Astrocyte (in vitro differentiated cells and primary cell): Measurements from ENCODE around the gene SAP30L. TPM values are rescaled to one million over a fixed set of nuclear protein-coding genes. Genes with fewer than 3 reads are reported as not detected.

ENCODE experiments used
- DNase-seq: peaks from one replicate; pipeline ENCODE4 v3.0.0-alpha.2; 2010; ENCODE audit warnings: low read depth
- FAIRE-seq: peaks from 2 replicates; lab custom pipeline; 2011; peaks lifted over from hg19 to GRCh38; lab: Jason Lieb, UNC
- H2AFZ ChIP-seq: 2 replicates; pipeline ENCODE4 v1.6.0; 2012; ENCODE audit warnings: low read depth, low read length, inconsistent platforms
- H3K27ac ChIP-seq: 2 replicates; pipeline ENCODE4 v1.5.1; 2011; ENCODE audit warnings: low read depth, low read length, inconsistent platforms
- H3K27me3 ChIP-seq: 2 replicates; pipeline ENCODE4 v1.6.0; 2011; ENCODE audit warnings: low read length, inconsistent platforms; ENCODE audit not compliant: insufficient read depth
- H3K36me3 ChIP-seq: 2 replicates; pipeline ENCODE4 v1.5.1; 2011; ENCODE audit warnings: low read length, inconsistent platforms; ENCODE audit not compliant: insufficient read depth
- H3K4me1 ChIP-seq: 2 replicates; pipeline ENCODE4 v1.5.1; 2011; ENCODE audit warnings: low read length, inconsistent platforms; ENCODE audit not compliant: insufficient read depth
- H3K4me2 ChIP-seq: 2 replicates; pipeline ENCODE4 v1.6.0; 2012; ENCODE audit warnings: low read length, inconsistent platforms
- H3K4me3 ChIP-seq: 2 replicates; pipeline ENCODE4 v1.5.1; 2011; ENCODE audit warnings: low read depth, mild to moderate bottlenecking, low read length, inconsistent platforms; ENCODE audit not compliant: insufficient read depth
- H3K79me2 ChIP-seq: 2 replicates; pipeline ENCODE4 v1.6.0; 2012; ENCODE audit warnings: mild to moderate bottlenecking, low read length, inconsistent platforms; ENCODE audit not compliant: insufficient read depth
- H3K9ac ChIP-seq: 2 replicates; pipeline ENCODE4 v1.6.0; 2012; ENCODE audit warnings: mild to moderate bottlenecking, low read length, inconsistent platforms
- H3K9me3 ChIP-seq: 2 replicates; pipeline ENCODE4 v1.5.1; 2012; ENCODE audit warnings: low read depth, mild to moderate bottlenecking, low read length, inconsistent platforms; ENCODE audit not compliant: insufficient read depth
- H4K20me1 ChIP-seq: 2 replicates; pipeline ENCODE4 v1.6.0; 2012; ENCODE audit warnings: low read length, inconsistent platforms; ENCODE audit not compliant: insufficient read depth
- H3K27ac Mint-ChIP-seq: one replicate; pipeline ENCODE4 v1.8.0; 2021; ENCODE audit warnings: mild to moderate bottlenecking, mixed read lengths; ENCODE audit not compliant: unreplicated experiment
- H3K27me3 Mint-ChIP-seq: one replicate; pipeline ENCODE4 v1.8.0; 2021; ENCODE audit warnings: low read depth, mixed read lengths; ENCODE audit not compliant: unreplicated experiment
- H3K36me3 Mint-ChIP-seq: one replicate; pipeline ENCODE4 v1.8.0; 2021; ENCODE audit warnings: low read depth, mixed read lengths; ENCODE audit not compliant: unreplicated experiment
- H3K4me1 Mint-ChIP-seq: one replicate; pipeline ENCODE4 v1.8.0; 2021; ENCODE audit warnings: low read depth, mixed read lengths; ENCODE audit not compliant: unreplicated experiment
- H3K4me3 Mint-ChIP-seq: one replicate; pipeline ENCODE4 v1.8.0; 2021; ENCODE audit warnings: mild to moderate bottlenecking, moderate library complexity, mixed read lengths; ENCODE audit not compliant: unreplicated experiment
- H3K9me3 Mint-ChIP-seq: one replicate; pipeline ENCODE4 v1.8.0; 2021; ENCODE audit warnings: mild to moderate bottlenecking, mixed read lengths; ENCODE audit not compliant: unreplicated experiment
- CTCF ChIP-seq: IDR thresholded peaks from 2 replicates; pipeline ENCODE4 v1.5.1; 2011; ENCODE audit warnings: low read depth, mild to moderate bottlenecking, inconsistent platforms, low read length, moderate library complexity; ENCODE audit not compliant: insufficient read depth
- EZH2 ChIP-seq: IDR thresholded peaks from 2 replicates; pipeline ENCODE4 v1.6.1; 2012; ENCODE audit warnings: mild to moderate bottlenecking, low read length, inconsistent platforms; ENCODE audit not compliant: insufficient read depth
- total RNA-seq: library from RNA; stranded (reverse); gene quantifications from 2 replicates; pipeline ENCODE4 v1.2.1, GENCODE V29; 2021

Gene SAP30L
- total RNA-seq, 1 donor from 2014 or later = 26.3 TPM

GRCh38 chr5:154487541-154487940 is 41.7 kb downstream of the SAP30L start:
- H3K9me3 ChIP-seq = no peaks in the 10 kb centered on the region
- no peaks in the 10 kb centered on the region for H3K4me1 ChIP-seq
- FAIRE-seq (no peak), DNase-seq (no peak)
- Mint-ChIP-seq H3K4me3 (no peak overlapping the region), H3K27me3 (peaks cover 74% of the 10 kb centered on the region), H3K9me3 (no peaks in the 10 kb centered on the region), H3K4me1 (no peaks in the 10 kb centered on the region), H3K27ac (no peak overlapping the region), H3K36me3 (peaks cover 1% of the 10 kb centered on the region)
- TF ChIP-seq CTCF = no peak
- no peak for TF ChIP-seq EZH2
- no peaks in the 10 kb centered on the region for H3K79me2 ChIP-seq
- no peak overlapping the region for H3K4me2 ChIP-seq
- H2AFZ ChIP-seq = no peak overlapping the region
- peaks cover 76% of the 10 kb centered on the region for H3K27me3 ChIP-seq
- H3K36me3 ChIP-seq = no peaks in the 10 kb centered on the region
- no peak overlapping the region for H3K9ac ChIP-seq
- H4K20me1 ChIP-seq = peaks cover 5% of the 10 kb centered on the region
- no peak overlapping the region for H3K27ac ChIP-seq
- no peak overlapping the region for H3K4me3 ChIP-seq

DNA sequence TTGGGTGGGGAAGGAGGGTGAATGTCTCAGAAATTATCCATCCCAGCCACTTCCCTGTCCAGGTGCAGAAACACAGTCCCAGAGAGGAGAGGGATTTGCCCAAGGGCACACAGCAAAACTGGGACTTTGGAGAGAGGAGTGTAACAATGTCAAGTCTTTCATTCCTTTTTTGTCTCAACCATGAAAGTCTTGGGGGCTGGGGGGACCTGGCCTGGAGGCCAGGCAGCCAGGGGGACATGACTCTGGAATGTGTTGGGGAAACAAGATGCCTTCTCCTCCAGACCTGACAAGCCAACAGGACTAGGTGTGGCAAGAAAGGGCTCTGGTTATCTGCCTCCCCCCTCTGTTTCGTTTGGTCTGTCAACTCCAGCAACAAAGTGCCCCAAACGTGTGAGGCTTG is 46.1 kb downstream of the SAP30L start:
- no peaks in the 10 kb centered on the region for H3K4me1 Mint-ChIP-seq
- H3K79me2 ChIP-seq = no peaks in the 10 kb centered on the region
- H3K27ac ChIP-seq = no peak overlapping the region
- H3K4me3 Mint-ChIP-seq = no peak overlapping the region
- TF ChIP-seq EZH2 (no peak), CTCF (no peak)
- H3K4me1 ChIP-seq = no peaks in the 10 kb centered on the region
- FAIRE-seq (no peak), DNase-seq (no peak)
- peaks cover 56% of the 10 kb centered on the region for H3K27me3 ChIP-seq
- no peaks in the 10 kb centered on the region for H4K20me1 ChIP-seq
- H3K27ac Mint-ChIP-seq = no peak overlapping the region
- no peak overlapping the region for H3K4me2 ChIP-seq
- H3K27me3 Mint-ChIP-seq = peaks cover 54% of the 10 kb centered on the region
- H3K9me3 Mint-ChIP-seq = no peaks in the 10 kb centered on the region
- H2AFZ ChIP-seq = no peak overlapping the region
- H3K36me3 Mint-ChIP-seq = no peaks in the 10 kb centered on the region
- no peak overlapping the region for H3K9ac ChIP-seq
- H3K9me3 ChIP-seq = no peaks in the 10 kb centered on the region
- H3K36me3 ChIP-seq = no peaks in the 10 kb centered on the region
- H3K4me3 ChIP-seq = no peak overlapping the region

GRCh38 chr5:154493274-154493673 is 47.5 kb downstream of the SAP30L start:
- Mint-ChIP-seq H3K4me3 (no peak overlapping the region), H3K27me3 (peaks cover 51% of the 10 kb centered on the region), H3K9me3 (no peaks in the 10 kb centered on the region), H3K4me1 (no peaks in the 10 kb centered on the region), H3K36me3 (no peaks in the 10 kb centered on the region), H3K27ac (no peak overlapping the region)
- H3K4me3 ChIP-seq = no peak overlapping the region
- no peak overlapping the region for H3K9ac ChIP-seq
- no peaks in the 10 kb centered on the region for H3K4me1 ChIP-seq
- no peak overlapping the region for H3K27ac ChIP-seq
- TF ChIP-seq CTCF (no peak), EZH2 (no peak)
- H3K4me2 ChIP-seq = no peak overlapping the region
- no peaks in the 10 kb centered on the region for H4K20me1 ChIP-seq
- DNase-seq (no peak), FAIRE-seq (no peak)
- no peaks in the 10 kb centered on the region for H3K9me3 ChIP-seq
- peaks cover 45% of the 10 kb centered on the region for H3K27me3 ChIP-seq
- no peaks in the 10 kb centered on the region for H3K36me3 ChIP-seq
- no peak overlapping the region for H2AFZ ChIP-seq
- H3K79me2 ChIP-seq = no peaks in the 10 kb centered on the region
